HS-5 (cell line): ENCODE results near the gene HTR1E.
"Not testable (repeated sequence)": the region's sequence is repeated elsewhere in the genome, so short reads cannot be mapped to it uniquely, and the experiment has no call there.

ENCODE experiments used
- DNase-seq: peaks from one replicate; pipeline ENCODE4 v3.0.0-alpha.2; 2012; ENCODE audit warnings: low read depth

The HTR1E gene

DNA sequence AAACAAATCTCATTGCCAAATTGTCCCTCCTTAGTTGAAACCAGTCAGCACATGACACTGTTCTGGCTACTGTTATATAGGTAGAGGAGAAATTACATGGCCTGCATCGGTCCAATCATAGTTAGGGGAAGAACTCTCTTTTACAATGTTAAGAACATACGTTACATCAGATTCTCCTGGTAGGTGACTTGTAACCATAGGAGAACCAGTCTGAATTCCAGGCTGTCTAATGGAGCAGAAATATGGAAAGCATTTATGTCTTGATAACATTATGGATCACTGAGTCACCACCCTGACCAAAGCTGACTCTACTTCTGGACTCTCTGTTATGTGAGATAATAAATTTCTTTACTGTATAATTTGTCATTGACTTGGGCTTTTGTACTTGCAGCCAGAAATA, 40.9 kb downstream of the HTR1E start:
- DNase-seq = no peak

DNA sequence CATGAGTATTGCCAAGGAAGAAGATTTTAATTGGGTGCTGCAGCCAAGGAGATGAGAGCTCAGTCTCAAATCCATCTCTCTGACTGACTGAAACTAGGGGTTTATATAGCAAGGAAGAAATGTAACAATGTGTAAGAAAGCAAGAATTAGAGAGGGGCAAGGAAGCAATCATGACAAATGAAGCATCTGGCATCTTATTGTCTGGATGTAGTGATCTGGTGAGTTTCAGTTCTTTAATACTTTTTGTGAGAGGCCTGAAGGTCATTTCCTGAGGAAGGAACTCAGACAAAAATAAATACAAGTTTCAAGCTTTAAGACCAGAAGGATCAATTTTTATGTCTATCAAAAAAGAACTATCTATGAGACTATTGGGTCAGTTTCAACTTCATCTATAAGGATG, 64.2 kb downstream of the HTR1E start:
- no peak for DNase-seq

DNA sequence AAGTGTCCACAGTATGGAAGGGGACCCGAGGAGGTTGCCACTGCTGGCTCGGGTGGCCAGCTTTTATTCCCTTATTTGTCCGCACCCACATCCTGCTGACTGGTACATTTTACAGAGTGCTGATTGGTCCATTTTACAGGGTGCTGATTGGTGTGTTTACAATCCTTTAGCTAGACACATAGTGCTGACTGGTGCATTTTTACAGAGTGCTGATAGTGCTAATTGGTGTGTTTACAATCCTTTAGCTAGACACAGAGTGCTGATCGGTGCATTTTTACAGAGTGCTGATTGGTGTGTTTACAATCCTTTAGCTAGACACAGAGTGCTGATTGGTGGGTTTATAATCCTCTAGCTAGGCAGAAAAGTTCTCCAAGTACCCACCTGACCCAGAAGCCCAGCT, 65.1 kb downstream of the HTR1E start:
- DNase-seq = not testable (repeated sequence)

DNA sequence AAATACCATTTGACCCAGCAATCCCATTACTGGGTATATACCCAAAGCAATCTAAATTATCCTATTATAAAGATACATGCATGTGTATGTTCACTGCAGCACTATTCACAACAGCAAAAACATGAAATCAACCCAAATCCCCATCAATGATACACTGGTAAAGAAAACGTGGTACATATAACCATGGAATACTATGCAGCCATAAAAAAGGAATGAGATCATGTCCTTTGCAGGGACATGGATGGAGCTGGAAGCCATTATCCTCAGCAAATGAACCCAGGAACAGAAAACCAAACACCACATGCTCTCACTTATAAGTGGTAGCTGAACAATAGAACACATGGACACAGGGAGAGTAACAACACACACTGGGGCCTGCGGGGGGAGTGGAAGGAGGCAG, 69.2 kb downstream of the HTR1E start:
- not testable (repeated sequence) for DNase-seq

DNA sequence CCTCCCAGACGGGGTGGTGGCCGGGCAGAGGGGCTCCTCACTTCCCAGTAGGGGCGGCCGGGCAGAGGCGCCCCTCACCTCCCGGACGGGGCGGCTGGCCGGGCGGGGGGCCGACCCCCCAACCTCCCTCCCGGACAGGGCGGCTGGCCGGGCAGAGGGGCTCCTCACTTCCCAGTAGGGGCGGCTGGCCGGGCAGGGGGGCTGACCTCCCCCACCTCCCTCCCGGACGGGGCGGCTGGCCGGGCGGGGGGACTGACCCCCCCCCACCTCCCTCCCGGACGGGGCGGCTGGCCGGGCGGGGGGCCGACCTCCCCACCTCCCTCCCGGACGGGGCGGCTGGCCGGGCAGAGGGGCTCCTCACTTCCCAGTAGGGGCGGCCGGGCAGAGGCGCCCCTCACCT, 72.3 kb downstream of the HTR1E start:
- DNase-seq = not testable (repeated sequence)

DNA sequence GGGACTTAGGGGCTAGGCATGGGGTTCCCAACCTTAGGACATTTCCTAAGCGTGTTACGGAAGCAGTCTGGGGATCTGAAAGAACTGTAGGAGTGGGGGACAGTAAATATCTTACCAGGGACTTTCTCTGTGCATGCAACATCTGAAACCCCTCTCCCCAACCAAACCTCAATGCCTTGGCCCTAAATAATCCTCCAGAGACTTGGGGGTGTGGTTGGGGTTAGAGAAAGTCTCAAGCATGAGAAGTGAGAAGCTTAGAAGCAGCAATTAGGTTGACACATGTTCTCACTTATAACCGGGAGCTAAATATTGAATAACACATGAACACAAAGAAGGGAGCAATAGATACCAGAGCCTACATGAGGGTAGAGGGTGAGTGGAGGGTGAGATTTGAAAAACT, 74.7 kb downstream of the HTR1E start:
- DNase-seq = no peak

DNA sequence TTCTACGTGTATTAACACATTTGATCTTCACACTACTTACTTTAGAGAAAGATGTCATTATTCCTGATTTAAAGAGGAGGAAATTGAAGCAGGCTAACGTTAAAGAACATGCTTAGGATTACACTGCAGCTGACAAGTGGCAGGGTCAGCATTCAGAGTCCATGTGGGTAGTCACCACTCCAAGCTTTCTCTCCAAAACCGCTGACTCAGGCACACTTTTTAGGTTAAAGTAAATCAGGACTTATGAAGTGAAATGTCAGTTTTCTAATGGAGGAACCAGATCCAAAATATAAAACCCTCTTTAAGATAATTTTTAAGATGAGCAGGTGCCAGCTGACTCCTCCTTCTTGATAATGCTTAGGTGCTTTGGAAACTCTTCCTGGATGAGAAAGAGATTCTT, 75.4 kb downstream of the HTR1E start:
- DNase-seq = no peak

DNA sequence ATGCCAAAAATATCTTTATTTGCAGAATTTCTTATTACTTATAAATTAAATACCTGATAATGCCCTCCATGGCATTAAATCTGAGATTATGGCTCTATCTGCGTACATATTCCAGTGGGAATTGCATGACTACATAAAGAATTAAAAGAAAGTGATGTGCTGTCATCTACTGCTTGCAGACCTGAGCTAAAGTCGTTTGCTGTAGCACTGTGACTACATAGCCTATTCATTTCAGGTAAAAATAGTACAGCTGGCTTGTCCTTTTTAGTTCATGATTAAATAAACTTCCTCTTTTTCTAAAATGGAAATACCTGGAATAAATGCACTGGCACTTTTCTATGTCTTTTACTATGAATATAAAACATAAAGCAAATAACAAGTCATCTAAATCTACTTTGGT, 79.4 kb downstream of the HTR1E start:
- DNase-seq = no peak

DNA sequence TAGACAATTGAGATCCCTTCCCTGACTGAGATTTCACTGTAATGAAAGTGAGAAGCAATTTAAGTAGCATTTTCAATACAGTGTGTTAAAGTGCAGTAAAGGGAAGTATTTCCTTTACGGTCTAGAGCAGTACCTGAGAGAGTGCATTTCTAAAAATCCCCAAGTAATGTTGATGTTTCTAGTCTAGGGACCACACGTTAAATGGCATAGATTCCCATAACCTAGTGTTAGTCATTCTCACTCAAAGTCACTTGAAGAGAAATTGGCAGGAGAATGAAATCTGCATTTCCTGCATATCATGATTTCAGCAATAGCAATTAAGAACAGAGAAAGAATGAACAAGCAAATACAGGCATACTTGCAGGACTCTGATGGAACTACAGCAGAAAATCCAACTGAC, 89.7 kb downstream of the HTR1E start:
- no peak for DNase-seq

DNA sequence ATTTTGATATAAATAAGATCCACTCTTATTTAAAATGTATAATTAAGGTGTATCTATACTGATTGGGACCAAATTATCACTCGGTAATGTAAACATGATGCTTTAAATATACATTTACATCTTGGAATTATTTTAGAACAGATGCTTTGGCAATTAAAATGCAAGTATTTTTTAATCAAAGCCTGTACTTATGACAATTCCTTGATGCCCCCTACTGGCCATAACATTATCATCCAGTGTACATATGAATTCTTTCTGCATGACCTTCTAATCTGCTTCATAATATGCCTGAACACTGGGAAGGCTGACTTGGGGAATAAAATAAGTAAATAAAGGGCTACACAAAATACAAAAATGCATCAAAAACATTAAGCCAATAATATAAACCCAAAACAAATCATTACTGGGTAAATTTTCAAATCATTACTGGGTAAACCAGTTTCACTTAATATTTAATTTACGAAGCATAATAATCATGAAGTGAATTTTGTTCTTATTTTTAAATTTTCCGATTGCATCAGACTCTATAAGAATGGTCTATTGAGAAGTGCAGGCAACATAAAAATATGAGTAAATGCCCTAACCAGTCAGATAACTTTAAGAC, 92.5 kb downstream of the HTR1E start:
- DNase-seq = peak; percentile 11

DNA sequence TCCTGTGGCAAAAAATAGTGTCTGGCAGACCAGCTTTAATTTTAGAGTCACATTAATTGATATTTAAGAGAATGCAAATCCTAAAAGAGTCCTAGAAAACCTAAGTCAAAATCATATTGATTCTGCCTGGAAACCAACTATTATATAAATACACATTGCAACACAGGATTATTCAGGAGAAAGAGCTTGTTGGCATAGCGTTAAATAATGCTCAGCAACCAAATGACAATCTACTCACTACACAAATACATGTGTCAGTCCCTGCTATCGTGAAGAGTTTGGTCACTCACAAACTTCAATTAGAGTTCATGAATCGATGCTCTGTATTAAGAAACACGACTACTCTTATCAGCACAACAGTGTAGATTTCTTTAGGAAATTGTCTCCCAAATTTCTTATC, 103.4 kb downstream of the HTR1E start:
- no peak for DNase-seq

DNA sequence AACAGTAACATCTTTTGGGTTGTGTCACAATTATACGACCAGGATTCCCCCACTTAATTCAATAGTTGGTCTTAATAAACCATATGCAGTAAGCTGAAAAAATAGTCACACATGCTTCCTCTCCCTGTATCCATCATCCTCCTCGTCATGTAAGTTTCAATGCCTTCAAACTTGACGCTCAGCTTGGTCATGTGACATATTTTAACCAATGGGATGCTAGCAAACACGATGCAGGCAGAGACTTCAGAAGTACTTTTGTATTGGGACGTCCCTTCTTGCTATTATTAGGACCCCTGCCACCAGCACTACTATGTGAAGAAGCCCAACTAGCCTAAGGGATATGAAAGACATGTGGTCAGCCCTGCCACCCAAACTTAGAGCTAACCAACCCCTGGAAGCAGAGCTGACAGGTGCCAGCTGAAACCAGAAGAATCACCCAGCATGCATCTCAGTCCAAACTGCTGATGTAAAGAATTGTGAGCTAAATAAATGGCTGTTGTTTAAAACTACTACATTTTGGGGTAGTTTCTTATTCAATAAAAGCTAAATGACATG, 108.3 kb downstream of the HTR1E start:
- DNase-seq = no peak

DNA sequence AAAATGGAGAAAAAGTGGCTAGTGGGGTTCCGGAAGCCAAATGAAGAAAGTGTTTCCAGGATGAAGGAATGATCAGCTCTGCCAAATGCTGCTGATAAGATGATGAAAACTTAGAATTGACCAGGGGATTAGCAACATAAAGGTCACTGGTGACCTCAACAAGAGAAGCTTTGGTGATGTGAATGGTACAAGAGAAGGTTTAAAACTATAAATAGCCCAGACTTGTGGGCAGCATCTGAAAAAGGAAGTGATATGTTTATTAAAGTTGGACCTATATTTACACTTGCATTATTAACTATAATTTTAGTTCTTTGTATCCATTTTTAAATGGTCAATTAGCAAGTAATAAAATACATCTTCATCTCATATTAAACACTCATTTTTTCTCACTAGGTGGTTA, 112.5 kb downstream of the HTR1E start:
- no peak for DNase-seq

DNA sequence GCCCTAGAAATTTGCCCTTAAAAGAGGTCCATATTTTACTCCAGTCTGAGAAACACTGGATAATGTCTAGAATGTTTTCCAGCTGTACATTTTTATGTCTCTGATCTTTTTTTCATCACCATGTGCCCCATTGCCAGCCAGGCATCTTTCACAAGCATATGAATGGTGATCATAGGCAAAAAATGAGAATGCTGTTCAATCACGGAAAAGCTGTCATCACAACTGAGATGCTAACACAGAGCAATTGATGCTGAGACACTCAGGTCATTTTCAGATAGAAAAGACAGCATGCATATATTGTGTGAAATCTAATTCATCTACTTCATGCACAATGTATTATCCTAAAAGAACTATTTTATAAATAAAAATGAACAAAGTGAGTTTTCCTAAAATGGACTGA, 116.0 kb downstream of the HTR1E start:
- no peak for DNase-seq

DNA sequence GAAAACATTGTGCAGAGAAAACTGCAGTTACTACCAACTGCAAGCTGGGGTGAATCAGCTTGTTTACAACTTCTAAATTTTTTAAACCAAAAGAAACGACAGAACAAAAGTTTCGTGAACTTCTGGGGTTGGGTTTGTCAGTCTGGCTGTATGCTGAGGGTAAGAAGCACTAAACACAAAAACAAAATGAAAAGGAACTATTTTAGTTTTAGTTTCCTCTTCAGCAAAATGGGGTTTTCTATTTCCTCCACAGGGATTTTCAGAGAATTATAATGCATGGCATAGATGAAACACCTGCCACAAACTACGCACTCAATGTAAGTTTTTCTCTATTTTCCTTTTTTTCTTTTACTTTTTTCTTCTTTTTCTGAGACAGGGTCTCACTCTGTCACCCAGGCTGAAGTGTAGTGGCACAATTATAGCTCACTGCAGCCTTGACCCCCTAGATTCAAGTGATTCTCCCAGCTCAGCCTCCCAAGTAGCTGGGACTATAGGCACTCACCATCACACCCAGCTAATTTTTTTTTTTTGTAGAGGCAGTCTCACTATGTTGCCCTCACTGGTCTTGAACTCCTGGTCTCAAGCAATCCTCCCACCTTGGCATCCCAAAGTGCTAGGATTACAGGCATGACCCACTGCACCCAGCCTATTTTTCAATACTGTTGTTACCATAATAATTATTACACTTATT, 117.0 kb downstream of the HTR1E start:
- DNase-seq = no peak

DNA sequence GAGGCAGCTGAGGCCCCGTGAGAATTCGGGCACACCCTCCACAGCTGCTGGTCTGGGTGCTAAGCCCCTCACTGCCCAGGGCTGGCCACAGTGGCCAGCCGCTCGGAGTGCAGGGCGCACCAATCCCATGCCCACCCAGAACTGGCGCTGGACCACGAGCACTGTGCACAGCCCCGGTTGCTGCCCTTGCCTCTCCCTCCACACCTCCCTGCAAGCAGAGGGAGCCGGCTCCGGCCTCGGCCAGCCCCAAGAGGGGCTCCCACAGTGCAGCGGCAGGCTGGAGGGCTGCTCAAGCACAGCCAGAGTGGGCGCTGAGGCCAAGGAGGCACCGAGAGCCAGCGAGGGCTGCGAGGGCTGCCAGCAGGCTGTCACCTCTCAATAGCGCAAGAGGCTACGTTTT, 122.6 kb downstream of the HTR1E start:
- DNase-seq = no peak

DNA sequence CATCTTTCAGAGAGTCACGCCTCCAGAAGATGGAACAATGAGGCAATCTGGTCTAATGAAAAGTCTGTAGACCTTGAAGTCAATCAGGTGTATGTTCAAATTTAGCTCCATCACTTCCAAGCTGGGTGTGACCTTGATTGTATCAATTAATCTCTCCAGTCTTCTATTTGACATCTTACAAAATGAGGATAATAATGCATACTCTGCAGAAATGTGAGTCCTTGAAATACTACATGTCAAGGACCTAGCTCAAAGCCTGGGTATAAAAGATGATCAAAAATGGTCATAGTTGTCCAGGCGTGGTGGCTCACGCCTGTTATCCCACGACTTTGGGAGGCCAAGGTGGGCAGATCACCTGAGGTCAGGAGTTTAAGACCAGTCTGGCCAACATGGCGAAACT, 127.8 kb downstream of the HTR1E start:
- no peak for DNase-seq
